Activated naive CD8-positive, alpha-beta T cell treated with anti-CD3 and anti-CD28 coated beads, Interleukin-2, amount 50 U/mL, for 24 hours (primary cell): ENCODE results near the gene ATXN10.
"Not testable (repeated sequence)": the region's sequence is repeated elsewhere in the genome, so short reads cannot be mapped to it uniquely, and the experiment has no call there.

Experiments
- ATAC-seq: fragments of 150-1000 bp; cut with Tn5 transposase; one replicate; pipeline ENCODE4 v1.10.0; 2021
- DNase-seq: peaks from one replicate; pipeline ENCODE4 v3.0.0; 2021
- H3K27ac Mint-ChIP-seq: one replicate; pipeline ENCODE4 v1.8.0; 2021; ENCODE audit warnings: mild to moderate bottlenecking, mixed read lengths
- H3K27me3 Mint-ChIP-seq: one replicate; pipeline ENCODE4 v1.8.0; 2021; ENCODE audit warnings: mixed read lengths
- H3K36me3 Mint-ChIP-seq: one replicate; pipeline ENCODE4 v1.8.0; 2021; ENCODE audit warnings: low read depth, mixed read lengths
- H3K4me1 Mint-ChIP-seq: one replicate; pipeline ENCODE4 v1.8.0; 2021; ENCODE audit warnings: mixed read lengths
- H3K4me3 Mint-ChIP-seq: one replicate; pipeline ENCODE4 v1.8.0; 2021; ENCODE audit warnings: mild to moderate bottlenecking, moderate library complexity, mixed read lengths
- H3K9me3 Mint-ChIP-seq: one replicate; pipeline ENCODE4 v1.8.0; 2021; ENCODE audit warnings: mixed read lengths

Gene ATXN10

GRCh38 chr22:45783690-45784089 is 112.1 kb downstream of the ATXN10 start:
- H3K4me3 Mint-ChIP-seq: no peak overlapping the region
- no peak for ATAC-seq
- no peak overlapping the region for H3K27ac Mint-ChIP-seq
- no peaks in the 10 kb centered on the region for H3K9me3 Mint-ChIP-seq
- H3K27me3 Mint-ChIP-seq: no peaks in the 10 kb centered on the region
- peaks cover 16% of the 10 kb centered on the region for H3K36me3 Mint-ChIP-seq
- no peaks in the 10 kb centered on the region for H3K4me1 Mint-ChIP-seq
- DNase-seq: no peak

- H3K9me3 Mint-ChIP-seq: no peaks in the 10 kb centered on the region
- DNase-seq (no peak), ATAC-seq (no peak)
These were observed 113.0 kb downstream of the ATXN10 start for GRCh38 chr22:45784357-45785277.

GRCh38 chr22:45785458-45785857 is 113.8 kb downstream of the ATXN10 start:
- Mint-ChIP-seq H3K9me3 (no peaks in the 10 kb centered on the region), H3K36me3 (peaks cover 14% of the 10 kb centered on the region), H3K4me3 (no peak overlapping the region), H3K4me1 (no peaks in the 10 kb centered on the region), H3K27me3 (no peaks in the 10 kb centered on the region), H3K27ac (no peak overlapping the region)
- no peak for ATAC-seq
- no peak for DNase-seq

More at GRCh38 chr22:45784357-45785277, 113.0 kb downstream of the ATXN10 start:
- no peak overlapping the region for H3K4me3 Mint-ChIP-seq
- H3K27ac Mint-ChIP-seq: no peak overlapping the region
- H3K27me3 Mint-ChIP-seq: no peaks in the 10 kb centered on the region
- H3K4me1 Mint-ChIP-seq: no peaks in the 10 kb centered on the region
- peaks cover 11% of the 10 kb centered on the region for H3K36me3 Mint-ChIP-seq

GRCh38 chr22:45786726-45787125 is 115.1 kb downstream of the ATXN10 start:
- Mint-ChIP-seq H3K4me1 (no peaks in the 10 kb centered on the region), H3K4me3 (no peak overlapping the region), H3K27ac (no peak overlapping the region), H3K9me3 (no peaks in the 10 kb centered on the region), H3K27me3 (no peaks in the 10 kb centered on the region), H3K36me3 (peaks cover 21% of the 10 kb centered on the region)
- DNase-seq: no peak
- no peak for ATAC-seq

- Mint-ChIP-seq H3K27me3 (no peaks in the 10 kb centered on the region), H3K9me3 (no peaks in the 10 kb centered on the region), H3K4me1 (no peaks in the 10 kb centered on the region), H3K36me3 (peaks cover 21% of the 10 kb centered on the region), H3K27ac (no peak overlapping the region), H3K4me3 (no peak overlapping the region)
- ATAC-seq: no peak
- no peak for DNase-seq
These were observed 116.1 kb downstream of the ATXN10 start for GRCh38 chr22:45787759-45788158.

- Mint-ChIP-seq H3K27ac (no peak overlapping the region), H3K9me3 (no peaks in the 10 kb centered on the region), H3K36me3 (peaks cover 29% of the 10 kb centered on the region), H3K4me3 (no peak overlapping the region), H3K4me1 (no peaks in the 10 kb centered on the region), H3K27me3 (no peaks in the 10 kb centered on the region)
- ATAC-seq (no peak), DNase-seq (no peak)
These were observed 116.9 kb downstream of the ATXN10 start for GRCh38 chr22:45788522-45788921.

GRCh38 chr22:45790401-45790800 is 118.8 kb downstream of the ATXN10 start:
- peaks cover 11% of the 10 kb centered on the region for H3K9me3 Mint-ChIP-seq
- ATAC-seq (no peak), DNase-seq (no peak)
- H3K27me3 Mint-ChIP-seq: no peaks in the 10 kb centered on the region
- H3K36me3 Mint-ChIP-seq: peaks cover 44% of the 10 kb centered on the region
- no peak overlapping the region for H3K27ac Mint-ChIP-seq
- H3K4me1 Mint-ChIP-seq: no peaks in the 10 kb centered on the region
- H3K4me3 Mint-ChIP-seq: no peak overlapping the region

GRCh38 chr22:45793161-45793560 is 121.5 kb downstream of the ATXN10 start:
- Mint-ChIP-seq H3K4me3 (no peak overlapping the region), H3K9me3 (peaks cover 21% of the 10 kb centered on the region), H3K4me1 (no peaks in the 10 kb centered on the region), H3K27ac (no peak overlapping the region), H3K36me3 (peaks cover 65% of the 10 kb centered on the region), H3K27me3 (no peaks in the 10 kb centered on the region)
- ATAC-seq (no peak), DNase-seq (no peak)

- Mint-ChIP-seq H3K4me1 (no peaks in the 10 kb centered on the region), H3K27me3 (no peaks in the 10 kb centered on the region), H3K4me3 (no peak overlapping the region), H3K36me3 (peaks cover 68% of the 10 kb centered on the region), H3K9me3 (peaks cover 21% of the 10 kb centered on the region), H3K27ac (no peak overlapping the region)
- no peak for DNase-seq
- no peak for ATAC-seq
These were observed 122.3 kb downstream of the ATXN10 start for GRCh38 chr22:45793892-45794291.

GRCh38 chr22:45796009-45796408 is 124.4 kb downstream of the ATXN10 start:
- H3K27ac Mint-ChIP-seq, H3K27me3 Mint-ChIP-seq, DNase-seq, H3K4me1 Mint-ChIP-seq, ATAC-seq, H3K4me3 Mint-ChIP-seq: not testable (repeated sequence)
- H3K36me3 Mint-ChIP-seq: peaks cover 63% of the 10 kb centered on the region
- peaks cover 21% of the 10 kb centered on the region for H3K9me3 Mint-ChIP-seq

GRCh38 chr22:45799291-45799690 is 127.7 kb downstream of the ATXN10 start:
- Mint-ChIP-seq H3K27me3 (no peaks in the 10 kb centered on the region), H3K36me3 (peaks cover 50% of the 10 kb centered on the region), H3K9me3 (peaks cover 20% of the 10 kb centered on the region), H3K4me1 (no peaks in the 10 kb centered on the region), H3K27ac (no peak overlapping the region), H3K4me3 (no peak overlapping the region)
- ATAC-seq (no peak), DNase-seq (no peak)

- Mint-ChIP-seq H3K4me1 (peaks cover 3% of the 10 kb centered on the region), H3K9me3 (no peaks in the 10 kb centered on the region), H3K4me3 (no peak overlapping the region), H3K27me3 (no peaks in the 10 kb centered on the region), H3K36me3 (peaks cover 34% of the 10 kb centered on the region), H3K27ac (no peak overlapping the region)
- ATAC-seq (no peak), DNase-seq (no peak)
These were observed 130.4 kb downstream of the ATXN10 start for GRCh38 chr22:45802054-45802453.

- H3K27me3 Mint-ChIP-seq: no peaks in the 10 kb centered on the region
- DNase-seq: no peak
- no peak overlapping the region for H3K27ac Mint-ChIP-seq
- H3K9me3 Mint-ChIP-seq: no peaks in the 10 kb centered on the region
- H3K36me3 Mint-ChIP-seq: peaks cover 29% of the 10 kb centered on the region
- no peak overlapping the region for H3K4me3 Mint-ChIP-seq
- peaks cover 3% of the 10 kb centered on the region for H3K4me1 Mint-ChIP-seq
- ATAC-seq: no peak
These were observed 132.8 kb downstream of the ATXN10 start for GRCh38 chr22:45804319-45804985.

GRCh38 chr22:45804986-45805325 is 133.3 kb downstream of the ATXN10 start:
- H3K4me1 Mint-ChIP-seq: peaks cover 3% of the 10 kb centered on the region
- H3K9me3 Mint-ChIP-seq: no peaks in the 10 kb centered on the region
- DNase-seq: no peak
- H3K27ac Mint-ChIP-seq: no peak overlapping the region
- H3K36me3 Mint-ChIP-seq: peaks cover 28% of the 10 kb centered on the region
- H3K4me3 Mint-ChIP-seq: no peak overlapping the region
- no peak for ATAC-seq
- H3K27me3 Mint-ChIP-seq: no peaks in the 10 kb centered on the region

- H3K27ac Mint-ChIP-seq: no peak overlapping the region
- no peak for DNase-seq
- H3K27me3 Mint-ChIP-seq: no peaks in the 10 kb centered on the region
- H3K4me1 Mint-ChIP-seq: peaks cover 3% of the 10 kb centered on the region
- no peak for ATAC-seq
- H3K36me3 Mint-ChIP-seq: peaks cover 28% of the 10 kb centered on the region
- no peak overlapping the region for H3K4me3 Mint-ChIP-seq
- H3K9me3 Mint-ChIP-seq: no peaks in the 10 kb centered on the region
These were observed 133.8 kb downstream of the ATXN10 start for GRCh38 chr22:45805413-45805812.
